Measurements from ENCODE around the gene MORC3.
"Not testable (repeated sequence)": the region's sequence is repeated elsewhere in the genome, so short reads cannot be mapped to it uniquely, and the experiment has no call there.

MORC3 gene

DNA sequence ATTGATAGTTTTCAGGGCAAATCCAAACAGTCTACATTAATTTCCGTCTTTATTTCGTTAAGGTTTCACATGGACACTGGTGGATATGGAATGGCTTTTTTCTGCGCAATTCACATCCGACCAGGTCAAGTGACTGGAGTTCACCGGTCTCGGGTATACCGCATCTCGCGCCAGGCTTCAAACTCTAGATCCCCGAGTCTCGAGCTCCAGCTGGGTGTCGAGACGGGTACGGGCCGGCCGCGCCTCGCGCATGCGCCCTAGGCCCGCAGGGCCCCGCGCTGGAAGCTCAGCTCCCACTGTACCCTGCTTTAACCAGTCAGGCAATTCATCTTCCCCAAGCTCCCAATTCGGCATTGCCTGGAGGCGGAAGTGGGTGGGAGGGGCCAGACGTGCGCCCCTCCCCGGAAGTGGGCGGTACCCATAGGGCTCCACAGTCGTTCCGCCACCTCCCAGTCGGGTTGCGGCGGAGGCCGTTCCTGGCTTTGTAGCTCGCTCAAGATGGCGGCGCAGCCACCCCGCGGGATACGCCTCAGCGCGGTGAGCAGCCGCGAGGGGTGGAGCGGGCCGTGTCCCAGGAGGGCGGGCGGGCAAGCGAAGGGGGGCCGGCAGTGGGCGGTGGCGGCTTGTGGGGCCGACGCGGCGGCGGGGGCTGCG, at the start of gene MORC3 (continued):
- TF ChIP-seq ZFP37 (tag by site-specific recombination; IDR thresholded peaks at IDR 0.05), result no peak
- TF ChIP-seq ZNF239 (tag by site-specific recombination; IDR thresholded peaks at IDR 0.05), result no peak
- TF ChIP-seq, protein P1, sequence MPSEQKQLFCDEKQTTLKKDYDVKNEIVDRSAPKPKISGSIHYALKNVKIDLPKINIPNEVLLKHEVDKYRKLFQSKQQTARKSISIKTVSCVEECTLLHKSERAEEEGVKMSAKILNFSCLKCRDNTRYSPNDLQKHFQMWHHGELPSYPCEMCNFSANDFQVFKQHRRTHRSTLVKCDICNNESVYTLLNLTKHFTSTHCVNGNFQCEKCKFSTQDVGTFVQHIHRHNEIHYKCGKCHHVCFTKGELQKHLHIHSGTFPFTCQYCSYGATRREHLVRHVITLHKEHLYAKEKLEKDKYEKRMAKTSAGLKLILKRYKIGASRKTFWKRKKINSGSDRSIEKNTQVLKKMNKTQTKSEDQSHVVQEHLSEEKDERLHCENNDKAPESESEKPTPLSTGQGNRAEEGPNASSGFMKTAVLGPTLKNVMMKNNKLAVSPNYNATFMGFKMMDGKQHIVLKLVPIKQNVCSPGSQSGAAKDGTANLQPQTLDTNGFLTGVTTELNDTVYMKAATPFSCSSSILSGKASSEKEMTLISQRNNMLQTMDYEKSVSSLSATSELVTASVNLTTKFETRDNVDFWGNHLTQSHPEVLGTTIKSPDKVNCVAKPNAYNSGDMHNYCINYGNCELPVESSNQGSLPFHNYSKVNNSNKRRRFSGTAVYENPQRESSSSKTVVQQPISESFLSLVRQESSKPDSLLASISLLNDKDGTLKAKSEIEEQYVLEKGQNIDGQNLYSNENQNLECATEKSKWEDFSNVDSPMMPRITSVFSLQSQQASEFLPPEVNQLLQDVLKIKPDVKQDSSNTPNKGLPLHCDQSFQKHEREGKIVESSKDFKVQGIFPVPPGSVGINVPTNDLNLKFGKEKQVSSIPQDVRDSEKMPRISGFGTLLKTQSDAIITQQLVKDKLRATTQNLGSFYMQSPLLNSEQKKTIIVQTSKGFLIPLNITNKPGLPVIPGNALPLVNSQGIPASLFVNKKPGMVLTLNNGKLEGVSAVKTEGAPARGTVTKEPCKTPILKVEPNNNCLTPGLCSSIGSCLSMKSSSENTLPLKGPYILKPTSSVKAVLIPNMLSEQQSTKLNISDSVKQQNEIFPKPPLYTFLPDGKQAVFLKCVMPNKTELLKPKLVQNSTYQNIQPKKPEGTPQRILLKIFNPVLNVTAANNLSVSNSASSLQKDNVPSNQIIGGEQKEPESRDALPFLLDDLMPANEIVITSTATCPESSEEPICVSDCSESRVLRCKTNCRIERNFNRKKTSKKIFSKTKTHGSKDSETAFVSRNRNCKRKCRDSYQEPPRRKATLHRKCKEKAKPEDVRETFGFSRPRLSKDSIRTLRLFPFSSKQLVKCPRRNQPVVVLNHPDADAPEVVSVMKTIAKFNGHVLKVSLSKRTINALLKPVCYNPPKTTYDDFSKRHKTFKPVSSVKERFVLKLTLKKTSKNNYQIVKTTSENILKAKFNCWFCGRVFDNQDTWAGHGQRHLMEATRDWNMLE (tag by site-specific recombination; conservative IDR thresholded peaks at IDR 0.05; ENCODE audit: low read depth), result peak; percentile 54
- TF ChIP-seq SP2 (tag by site-specific recombination; IDR thresholded peaks at IDR 0.05), result peak; percentile 99
- peak; percentile 61 for TF ChIP-seq ZBTB26 (tag by site-specific recombination; optimal IDR thresholded peaks at IDR 0.05)

GRCh38 chr21:36270786-36271695, 49.0 kb upstream of the MORC3 start:
- H3K27ac ChIP-seq (ENCODE audit: extremely low read depth, low read depth, low read length); H3K4me1 ChIP-seq (ENCODE audit: control insufficient read depth, insufficient read depth, low read length); H3K4me3 ChIP-seq (ENCODE audit: low read depth, low read length); H3K9me3 ChIP-seq (ENCODE audit: control insufficient read depth, insufficient read depth, low read depth, low read length); H3K36me3 ChIP-seq (ENCODE audit: control insufficient read depth in 2 of 2, insufficient read depth in 1 of 2, low read length in 2 of 2); CTCF ChIA-PET: not testable (repeated sequence)
- peak; percentile 54; the same call in 1 of the 2 replicates for TF ChIP-seq ZNF664 (tag by site-specific recombination; IDR thresholded peaks at IDR 0.05)
- POLR2A ChIA-PET, result interaction anchor here (0.7 kb wide), 1 partner anchor 18 kb away, joined by 3 read pairs; no protein-coding TSS in a partner anchor

DNA sequence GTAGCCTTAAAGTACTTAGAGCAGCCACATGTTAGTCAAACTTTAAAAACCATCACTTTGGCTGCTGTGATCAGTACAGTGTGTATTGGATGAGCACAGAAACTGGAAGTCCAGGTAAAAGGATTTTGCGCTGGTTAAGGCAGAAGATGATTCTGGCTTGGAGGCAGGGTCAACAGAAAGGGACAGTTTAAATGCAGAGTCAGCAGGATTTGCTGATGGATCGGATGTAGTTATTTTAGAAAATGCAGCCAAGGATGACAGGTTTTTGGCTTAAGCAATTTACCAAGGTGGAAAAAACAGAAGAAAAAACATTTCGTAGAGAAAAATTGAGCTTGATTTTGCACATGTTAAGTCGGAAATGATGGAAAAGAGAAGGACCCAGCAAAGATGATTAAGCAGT, 45.9 kb upstream of the MORC3 start:
- Histone ChIP-seq H3K36me3 (ENCODE audit: control insufficient read depth in 2 of 2, insufficient read depth in 1 of 2, low read length in 2 of 2) (peaks cover 4 to 14% of the 10 kb centered on the region in 2 experiments; a peak in 2 of 3 replicates), H3K4me1 (ENCODE audit: control insufficient read depth, insufficient read depth, low read length) (no peaks in the 10 kb centered on the region), H3K4me3 (ENCODE audit: low read depth, low read length) (no peak overlapping the region), H3K27ac (ENCODE audit: extremely low read depth, low read depth, low read length) (no peak overlapping the region), H3K9me3 (ENCODE audit: control insufficient read depth, insufficient read depth, low read depth, low read length) (no peaks in the 10 kb centered on the region)
- ChIA-PET POLR2A (no interaction called here), CTCF (interaction anchor here (1.4 kb wide), 2 partner anchors 13 to 14 kb away, joined by 3 read pairs; no protein-coding TSS in a partner anchor)
- TF ChIP-seq ZNF416 (tag by site-specific recombination; IDR thresholded peaks at IDR 0.05) (no peak), PRDM4 (tag by site-specific recombination; IDR thresholded peaks at IDR 0.05) (no peak), ZSCAN18 (tag by site-specific recombination; IDR thresholded peaks at IDR 0.05) (no peak), BCL11A (tag by site-specific recombination; IDR thresholded peaks at IDR 0.05; ENCODE audit: low read depth) (no peak), ZNF174 (tag by site-specific recombination; IDR thresholded peaks at IDR 0.05) (no peak), ZNF677 (tag by site-specific recombination; IDR thresholded peaks at IDR 0.05) (no peak), ZNF138 (tag by site-specific recombination; IDR thresholded peaks at IDR 0.05; ENCODE audit: borderline replicate concordance) (no peak), ZNF10 (tag by site-specific recombination; IDR thresholded peaks at IDR 0.05) (no peak), ZNF600 (tag by site-specific recombination; IDR thresholded peaks at IDR 0.05) (no peak), ZBTB1 (tag by site-specific recombination; IDR thresholded peaks at IDR 0.05) (no peak)
- TF ChIP-seq, protein P2, sequence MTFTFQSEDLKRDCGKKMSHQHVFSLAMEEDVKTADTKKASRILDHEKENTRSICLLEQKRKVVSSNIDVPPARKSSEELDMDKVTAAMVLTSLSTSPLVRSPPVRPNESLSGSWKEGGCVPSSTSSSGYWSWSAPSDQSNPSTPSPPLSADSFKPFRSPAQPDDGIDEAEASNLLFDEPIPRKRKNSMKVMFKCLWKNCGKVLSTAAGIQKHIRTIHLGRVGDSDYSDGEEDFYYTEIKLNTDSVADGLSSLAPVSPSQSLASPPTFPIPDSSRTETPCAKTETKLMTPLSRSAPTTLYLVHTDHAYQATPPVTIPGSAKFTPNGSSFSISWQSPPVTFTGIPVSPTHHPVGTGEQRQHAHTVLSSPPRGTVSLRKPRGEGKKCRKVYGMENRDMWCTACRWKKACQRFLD (tag by site-specific recombination; IDR thresholded peaks at IDR 0.05), result no peak
